WTC11 (cell line): Measurements from ENCODE around the gene SLC6A18. TPM values are rescaled to one million over a fixed set of nuclear protein-coding genes. Genes with fewer than 3 reads are reported as not detected.
A peak's percentile ranks its signal among the peaks of the same experiment; 100 is the strongest.

Experiments
- ATAC-seq: fragments of 200-7000 bp; cut with Tn5 transposase; 2 replicates; pipeline ENCODE4 v1.10.0; 2021; ENCODE audit warnings: mild to moderate bottlenecking, moderate library complexity
- CTCF ChIA-PET: fragments of 300-600 bp; sonication (Branson Sonifier 250); formaldehyde crosslinking; loops from one replicate; lab custom pipeline; 2021; ENCODE audit warnings: antibody characterized with exemption; lab: Charles Lee
- POLR2A ChIA-PET: fragments of 350-600 bp; sonication (Branson Sonifier 250); formaldehyde crosslinking; loops from one replicate; lab custom pipeline; 2021; ENCODE audit warnings: antibody characterized with exemption; lab: Charles Lee
- DNase-seq: peaks from one replicate; pipeline ENCODE4 v3.0.0; 2021; ENCODE audit warnings: low spot score
- H3K27ac Mint-ChIP-seq: 2 replicates; pipeline ENCODE4 v1.8.0; 2021; ENCODE audit warnings: mixed read lengths
- H3K27me3 Mint-ChIP-seq: 2 replicates; pipeline ENCODE4 v1.8.0; 2021; ENCODE audit warnings: low read depth, mild to moderate bottlenecking, moderate library complexity, mixed read lengths
- H3K36me3 Mint-ChIP-seq: 2 replicates; pipeline ENCODE4 v1.8.0; 2021; ENCODE audit warnings: mixed read lengths
- H3K4me1 Mint-ChIP-seq: 2 replicates; pipeline ENCODE4 v1.8.0; 2022; ENCODE audit warnings: mixed read lengths
- H3K4me3 Mint-ChIP-seq: 2 replicates; pipeline ENCODE4 v1.8.0; 2021; ENCODE audit warnings: mild to moderate bottlenecking, moderate library complexity, mixed read lengths
- H3K9me3 Mint-ChIP-seq: 2 replicates; pipeline ENCODE4 v1.8.0; 2021; ENCODE audit warnings: mixed read lengths
- CBFB ChIP-seq: sonication (generic); formaldehyde crosslinking; IDR thresholded peaks from 2 replicates; pipeline ENCODE4 v1.8.1; 2022; ENCODE audit warnings: mild to moderate bottlenecking, low read depth, missing genetic modification reagents
- CREM ChIP-seq: sonication (generic); formaldehyde crosslinking; IDR thresholded peaks from 2 replicates; pipeline ENCODE4 v1.8.1; 2022; ENCODE audit warnings: mild to moderate bottlenecking, missing genetic modification reagents, moderate library complexity
- CTCF ChIP-seq: fragments of 200-600 bp; IDR thresholded peaks from 2 replicates; pipeline ENCODE4 v1.8.0; 2022; ENCODE audit warnings: antibody characterized with exemption
- FOXJ3 ChIP-seq: sonication (generic); formaldehyde crosslinking; IDR thresholded peaks from 2 replicates; pipeline ENCODE4 v1.9.0; 2021; ENCODE audit warnings: missing genetic modification reagents, mild to moderate bottlenecking, borderline replicate concordance
- GABPB1 ChIP-seq: sonication (generic); formaldehyde crosslinking; IDR thresholded peaks from 2 replicates; pipeline ENCODE4 v1.8.1; 2023; ENCODE audit warnings: mild to moderate bottlenecking, missing genetic modification reagents
- GTF2I ChIP-seq: fragments of 250-450 bp; sonication (Bioruptor Pico); conservative IDR thresholded peaks from 2 replicates; pipeline ENCODE4 v1.4.0; 2021; ENCODE audit warnings: mild to moderate bottlenecking
- HMGA2 ChIP-seq: fragments of 250-450 bp; sonication (Bioruptor Pico); IDR thresholded peaks from 2 replicates; pipeline ENCODE4 v1.4.0; 2021; ENCODE audit warnings: mild to moderate bottlenecking, moderate library complexity
- IRF2 ChIP-seq: sonication (generic); formaldehyde crosslinking; IDR thresholded peaks from 2 replicates; pipeline ENCODE4 v1.8.0; 2022; ENCODE audit warnings: low read depth, missing genetic modification reagents, borderline replicate concordance
- MYBL2 ChIP-seq: sonication (generic); formaldehyde crosslinking; IDR thresholded peaks from 2 replicates; pipeline ENCODE4 v1.8.1; 2023; ENCODE audit warnings: mild to moderate bottlenecking, moderate library complexity, missing genetic modification reagents
- NR1H2 ChIP-seq: sonication (generic); formaldehyde crosslinking; IDR thresholded peaks from 2 replicates; pipeline ENCODE4 v1.9.0; 2021; ENCODE audit warnings: mild to moderate bottlenecking, moderate library complexity, missing genetic modification reagents
- OVOL2 ChIP-seq: fragments of 250-450 bp; sonication (Bioruptor Pico); IDR thresholded peaks from 2 replicates; pipeline ENCODE4 v1.9.0; 2021; ENCODE audit warnings: mild to moderate bottlenecking, borderline replicate concordance
- PRRX2 ChIP-seq: fragments of 250-450 bp; sonication (Bioruptor Pico); IDR thresholded peaks from 2 replicates; pipeline ENCODE4 v1.8.0; 2021; ENCODE audit warnings: mild to moderate bottlenecking
- RELA ChIP-seq: sonication (generic); formaldehyde crosslinking; IDR thresholded peaks from 2 replicates; pipeline ENCODE4 v1.8.1; 2022; ENCODE audit warnings: missing genetic modification reagents, mild to moderate bottlenecking, borderline replicate concordance
- SOX15 ChIP-seq: fragments of 250-450 bp; sonication (Bioruptor Pico); IDR thresholded peaks from 2 replicates; pipeline ENCODE4 v1.9.0; 2021; ENCODE audit warnings: mild to moderate bottlenecking
- SP1 ChIP-seq: sonication (generic); formaldehyde crosslinking; conservative IDR thresholded peaks from 2 replicates; pipeline ENCODE4 v1.8.1; 2022; ENCODE audit warnings: missing genetic modification reagents
- TEAD1 ChIP-seq: sonication (generic); formaldehyde crosslinking; IDR thresholded peaks from 2 replicates; pipeline ENCODE4 v1.8.0; 2022; ENCODE audit warnings: mild to moderate bottlenecking, missing genetic modification reagents
- TEAD4 ChIP-seq: sonication (generic); formaldehyde crosslinking; IDR thresholded peaks from 2 replicates; pipeline ENCODE4 v1.8.0; 2022; ENCODE audit warnings: mild to moderate bottlenecking, missing genetic modification reagents
- ZNF138 ChIP-seq: sonication (generic); formaldehyde crosslinking; conservative IDR thresholded peaks from 2 replicates; pipeline ENCODE4 v1.8.1; 2022; ENCODE audit warnings: mild to moderate bottlenecking, moderate library complexity, missing genetic modification reagents
- ZNF281 ChIP-seq: sonication (generic); formaldehyde crosslinking; IDR thresholded peaks from 2 replicates; pipeline ENCODE4 v1.8.0; 2023; ENCODE audit warnings: mild to moderate bottlenecking, missing genetic modification reagents
- total RNA-seq: library from RNA; stranded (reverse); gene quantifications from 3 replicates; pipeline ENCODE4 v1.2.3, GENCODE V29; 2021
- TF ChIP-seq, protein P1 (sequence below): sonication (generic); formaldehyde crosslinking; IDR thresholded peaks from 2 replicates; pipeline ENCODE4 v1.8.1; 2022; ENCODE audit warnings: mild to moderate bottlenecking, moderate library complexity, missing genetic modification reagents
- TF ChIP-seq, protein P2 (sequence below): fragments of 250-450 bp; sonication (Bioruptor Pico); IDR thresholded peaks from 2 replicates; pipeline ENCODE4 v1.9.0; 2021; ENCODE audit warnings: mild to moderate bottlenecking
- TF ChIP-seq, protein P3 (sequence below): sonication (generic); formaldehyde crosslinking; IDR thresholded peaks from 2 replicates; pipeline ENCODE4 v1.8.1; 2023; ENCODE audit warnings: mild to moderate bottlenecking, missing genetic modification reagents, moderate library complexity
- TF ChIP-seq, protein P4 (sequence below): fragments of 250-450 bp; sonication (Bioruptor Pico); IDR thresholded peaks from 2 replicates; pipeline ENCODE4 v1.9.0; 2021; ENCODE audit warnings: moderate library complexity, mild to moderate bottlenecking, inconsistent platforms, borderline replicate concordance

Gene SLC6A18
- total RNA-seq, 1 experiment from 2014 or later: not detected

DNA sequence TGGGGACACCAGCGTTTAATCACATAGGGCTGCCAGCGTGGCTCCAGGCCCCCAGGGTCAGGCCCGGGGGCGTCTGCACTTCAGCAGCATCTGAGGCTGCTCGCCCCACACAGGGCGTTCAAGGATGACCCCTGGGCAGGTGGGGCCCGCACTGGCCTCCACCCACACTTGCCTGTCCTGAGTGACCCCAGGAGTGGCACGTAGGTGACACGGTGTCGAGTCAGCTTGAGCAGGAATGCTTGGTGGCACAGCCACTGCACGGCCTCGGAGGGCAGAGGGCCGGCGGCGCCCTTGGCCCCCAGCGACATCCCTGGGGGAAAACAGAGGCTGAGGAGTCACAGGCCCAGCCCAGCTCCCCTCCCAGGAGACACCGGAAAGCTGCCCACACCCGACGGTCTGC is 29.0 kb downstream of the SLC6A18 start (continued):
- TF ChIP-seq PRRX2: no peak

DNA sequence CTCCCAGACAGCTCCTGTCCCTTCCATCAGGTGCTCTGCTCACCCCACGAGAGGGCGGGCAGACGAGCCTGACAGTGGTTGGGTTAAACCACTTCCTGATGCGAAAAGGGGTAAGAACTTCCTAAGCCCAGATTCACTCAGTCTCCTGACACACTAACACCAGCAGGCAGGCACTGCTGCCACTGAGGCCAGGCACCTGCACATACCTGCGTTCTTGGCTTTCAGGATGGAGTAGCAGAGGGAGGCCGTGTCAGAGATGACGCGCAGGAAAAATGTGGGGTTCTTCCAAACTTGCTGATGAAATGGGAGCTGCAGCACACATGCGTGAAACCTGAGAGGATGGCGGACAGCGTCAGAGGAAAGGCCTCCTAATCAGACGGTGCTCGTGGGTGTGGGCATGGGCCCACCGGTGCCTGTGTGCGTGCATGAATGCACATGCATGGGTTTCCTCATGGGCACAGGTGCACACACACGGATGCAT is 29.9 kb downstream of the SLC6A18 start:
- Mint-ChIP-seq H3K27ac (no peak overlapping the region; the same call in 1 of the 2 replicates), H3K27me3 (no peaks in the 10 kb centered on the region), H3K4me1 (no peaks in the 10 kb centered on the region), H3K9me3 (no peaks in the 10 kb centered on the region), H3K4me3 (no peak overlapping the region), H3K36me3 (peaks cover 5% of the 10 kb centered on the region; the same call in 1 of the 2 replicates)
- ATAC-seq: no peak; the same call in 1 of the 2 replicates
- TF ChIP-seq OVOL2 (CRISPR knock-in tag): no peak
- ChIA-PET CTCF (interaction anchor here (1.2 kb wide), 1 partner anchor 390 kb away, joined by 3 read pairs; no protein-coding TSS in a partner anchor), POLR2A (no interaction called here)
- no peak for DNase-seq

DNA sequence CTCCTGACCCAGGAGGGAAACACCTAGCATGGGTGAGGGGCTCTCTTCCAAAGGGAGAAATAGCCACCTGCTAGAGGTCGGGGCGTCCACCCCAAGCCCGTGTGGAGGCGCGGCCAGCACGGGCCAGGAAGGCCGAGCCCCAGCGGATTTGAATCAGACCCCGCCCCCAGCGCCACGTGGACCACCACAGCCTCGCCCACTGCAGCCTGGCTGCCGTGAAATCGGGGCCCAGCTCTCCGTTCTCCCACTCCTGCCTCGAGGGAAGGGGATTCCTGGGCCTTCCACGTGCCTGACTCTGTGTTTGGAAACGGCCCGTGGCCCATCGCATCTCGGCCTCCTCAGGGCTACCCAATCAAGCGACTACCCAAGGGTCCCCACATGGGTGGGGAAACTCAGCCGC is 31.6 kb downstream of the SLC6A18 start:
- ChIA-PET POLR2A (no interaction called here), CTCF (no interaction called here)
- Mint-ChIP-seq H3K9me3 (peaks cover 4% of the 10 kb centered on the region), H3K27ac (no peak overlapping the region), H3K36me3 (peaks cover 20% of the 10 kb centered on the region), H3K27me3 (0 out of 2 replicates have a peak, but pooled peaks cover 3% of the 10 kb centered on the region), H3K4me1 (no peaks in the 10 kb centered on the region), H3K4me3 (no peak overlapping the region)
- DNase-seq: no peak
- TF ChIP-seq FOXJ3 (CRISPR knock-in tag) (no peak), RELA (CRISPR knock-in tag) (no peak), CTCF (no peak), GABPB1 (no peak), HMGA2 (CRISPR knock-in tag) (no peak), MYBL2 (CRISPR knock-in tag) (no peak), TEAD4 (CRISPR knock-in tag) (no peak)
- TF ChIP-seq, protein P1, sequence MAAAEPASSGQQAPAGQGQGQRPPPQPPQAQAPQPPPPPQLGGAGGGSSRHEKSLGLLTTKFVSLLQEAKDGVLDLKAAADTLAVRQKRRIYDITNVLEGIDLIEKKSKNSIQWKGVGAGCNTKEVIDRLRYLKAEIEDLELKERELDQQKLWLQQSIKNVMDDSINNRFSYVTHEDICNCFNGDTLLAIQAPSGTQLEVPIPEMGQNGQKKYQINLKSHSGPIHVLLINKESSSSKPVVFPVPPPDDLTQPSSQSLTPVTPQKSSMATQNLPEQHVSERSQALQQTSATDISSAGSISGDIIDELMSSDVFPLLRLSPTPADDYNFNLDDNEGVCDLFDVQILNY (CRISPR knock-in tag): no peak
- TF ChIP-seq, protein P2, sequence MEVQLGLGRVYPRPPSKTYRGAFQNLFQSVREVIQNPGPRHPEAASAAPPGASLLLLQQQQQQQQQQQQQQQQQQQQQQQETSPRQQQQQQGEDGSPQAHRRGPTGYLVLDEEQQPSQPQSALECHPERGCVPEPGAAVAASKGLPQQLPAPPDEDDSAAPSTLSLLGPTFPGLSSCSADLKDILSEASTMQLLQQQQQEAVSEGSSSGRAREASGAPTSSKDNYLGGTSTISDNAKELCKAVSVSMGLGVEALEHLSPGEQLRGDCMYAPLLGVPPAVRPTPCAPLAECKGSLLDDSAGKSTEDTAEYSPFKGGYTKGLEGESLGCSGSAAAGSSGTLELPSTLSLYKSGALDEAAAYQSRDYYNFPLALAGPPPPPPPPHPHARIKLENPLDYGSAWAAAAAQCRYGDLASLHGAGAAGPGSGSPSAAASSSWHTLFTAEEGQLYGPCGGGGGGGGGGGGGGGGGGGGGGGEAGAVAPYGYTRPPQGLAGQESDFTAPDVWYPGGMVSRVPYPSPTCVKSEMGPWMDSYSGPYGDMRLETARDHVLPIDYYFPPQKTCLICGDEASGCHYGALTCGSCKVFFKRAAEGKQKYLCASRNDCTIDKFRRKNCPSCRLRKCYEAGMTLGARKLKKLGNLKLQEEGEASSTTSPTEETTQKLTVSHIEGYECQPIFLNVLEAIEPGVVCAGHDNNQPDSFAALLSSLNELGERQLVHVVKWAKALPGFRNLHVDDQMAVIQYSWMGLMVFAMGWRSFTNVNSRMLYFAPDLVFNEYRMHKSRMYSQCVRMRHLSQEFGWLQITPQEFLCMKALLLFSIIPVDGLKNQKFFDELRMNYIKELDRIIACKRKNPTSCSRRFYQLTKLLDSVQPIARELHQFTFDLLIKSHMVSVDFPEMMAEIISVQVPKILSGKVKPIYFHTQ (CRISPR knock-in tag): no peak
- ATAC-seq: no peak

DNA sequence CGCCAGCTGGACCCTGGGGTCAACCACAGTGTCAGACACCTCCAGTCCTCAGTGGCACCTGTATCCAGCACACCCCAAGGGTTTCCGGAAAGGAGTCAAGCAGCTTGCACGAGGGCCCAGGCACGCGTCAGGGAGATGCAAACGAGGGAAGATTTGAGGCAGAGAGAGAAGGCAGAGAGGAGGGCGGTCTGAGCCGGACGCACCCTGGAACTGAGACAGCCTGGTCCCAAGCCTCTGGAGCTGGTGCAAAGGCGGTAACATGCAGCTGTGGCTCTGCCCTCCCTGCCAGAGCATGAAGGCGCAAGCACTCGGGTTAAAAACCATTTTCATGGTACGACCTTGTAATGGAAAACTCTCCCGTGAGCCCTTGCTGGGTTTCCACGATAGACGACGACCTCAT is 32.2 kb downstream of the SLC6A18 start:
- Mint-ChIP-seq H3K4me1 (no peaks in the 10 kb centered on the region), H3K4me3 (no peak overlapping the region), H3K27me3 (peaks cover 4% of the 10 kb centered on the region), H3K27ac (peak overlapping the region; percentile 79; the same call in 1 of the 2 replicates), H3K36me3 (peaks cover 25% of the 10 kb centered on the region), H3K9me3 (peaks cover 10% of the 10 kb centered on the region)
- ChIA-PET CTCF (no interaction called here), POLR2A (no interaction called here)
- no peak for ATAC-seq
- DNase-seq: no peak
- TF ChIP-seq CREM (CRISPR knock-in tag) (no peak), ZNF138 (CRISPR knock-in tag) (no peak), IRF2 (CRISPR knock-in tag) (no peak), ZNF281 (no peak), SP1 (no peak), SOX15 (CRISPR knock-in tag) (no peak), NR1H2 (CRISPR knock-in tag) (no peak), TEAD1 (no peak), MYBL2 (CRISPR knock-in tag) (no peak), GTF2I (CRISPR knock-in tag) (no peak), CBFB (CRISPR knock-in tag) (no peak)
- TF ChIP-seq, protein P3, sequence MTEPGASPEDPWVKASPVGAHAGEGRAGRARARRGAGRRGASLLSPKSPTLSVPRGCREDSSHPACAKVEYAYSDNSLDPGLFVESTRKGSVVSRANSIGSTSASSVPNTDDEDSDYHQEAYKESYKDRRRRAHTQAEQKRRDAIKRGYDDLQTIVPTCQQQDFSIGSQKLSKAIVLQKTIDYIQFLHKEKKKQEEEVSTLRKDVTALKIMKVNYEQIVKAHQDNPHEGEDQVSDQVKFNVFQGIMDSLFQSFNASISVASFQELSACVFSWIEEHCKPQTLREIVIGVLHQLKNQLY (CRISPR knock-in tag): no peak
- TF ChIP-seq, protein P4, sequence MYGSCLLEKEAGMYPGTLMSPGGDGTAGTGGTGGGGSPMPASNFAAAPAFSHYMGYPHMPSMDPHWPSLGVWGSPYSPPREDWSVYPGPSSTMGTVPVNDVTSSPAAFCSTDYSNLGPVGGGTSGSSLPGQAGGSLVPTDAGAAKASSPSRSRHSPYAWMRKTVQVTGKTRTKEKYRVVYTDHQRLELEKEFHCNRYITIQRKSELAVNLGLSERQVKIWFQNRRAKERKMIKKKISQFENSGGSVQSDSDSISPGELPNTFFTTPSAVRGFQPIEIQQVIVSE (CRISPR knock-in tag): no peak
